ENCODE measurements around the gene PCSK1N.

PCSK1N gene

DNA sequence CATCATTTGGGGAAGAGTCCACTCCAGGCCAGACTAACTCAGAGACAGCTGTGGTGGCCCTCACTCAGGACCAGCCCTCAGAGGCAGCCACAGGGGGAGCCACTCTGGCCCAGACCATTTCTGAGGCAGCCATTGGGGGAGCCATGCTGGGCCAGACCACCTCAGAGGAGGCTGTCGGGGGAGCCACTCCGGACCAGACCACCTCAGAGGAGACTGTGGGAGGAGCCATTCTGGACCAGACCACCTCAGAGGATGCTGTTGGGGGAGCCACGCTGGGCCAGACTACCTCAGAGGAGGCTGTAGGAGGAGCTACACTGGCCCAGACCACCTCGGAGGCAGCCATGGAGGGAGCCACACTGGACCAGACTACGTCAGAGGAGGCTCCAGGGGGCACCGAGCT lies 12.4 kb downstream of the PCSK1N start:
- TF ChIP-seq EP300 (IDR thresholded peaks at IDR 0.05; ENCODE audit: borderline replicate concordance) (no peak), FOXM1 (IDR thresholded peaks at IDR 0.05; ENCODE audit: borderline replicate concordance, low read depth) (no peak), RAD21 (IDR thresholded peaks at IDR 0.05; ENCODE audit: low read depth) (no peak), NFIC (IDR thresholded peaks at IDR 0.05) (no peak), EGR1 (IDR thresholded peaks at IDR 0.05) (no peak), TAF1 (IDR thresholded peaks at IDR 0.05; ENCODE audit: low read depth) (no peak), ZBTB7A (IDR thresholded peaks at IDR 0.05; ENCODE audit: low read depth) (no peak), YY1 (IDR thresholded peaks at IDR 0.05; ENCODE audit: low read depth) (no peak)
- TF ChIP-seq, protein P1, sequence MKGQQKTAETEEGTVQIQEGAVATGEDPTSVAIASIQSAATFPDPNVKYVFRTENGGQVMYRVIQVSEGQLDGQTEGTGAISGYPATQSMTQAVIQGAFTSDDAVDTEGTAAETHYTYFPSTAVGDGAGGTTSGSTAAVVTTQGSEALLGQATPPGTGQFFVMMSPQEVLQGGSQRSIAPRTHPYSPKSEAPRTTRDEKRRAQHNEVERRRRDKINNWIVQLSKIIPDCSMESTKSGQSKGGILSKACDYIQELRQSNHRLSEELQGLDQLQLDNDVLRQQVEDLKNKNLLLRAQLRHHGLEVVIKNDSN (IDR thresholded peaks at IDR 0.05), result no peak
- TF ChIP-seq, protein P2, sequence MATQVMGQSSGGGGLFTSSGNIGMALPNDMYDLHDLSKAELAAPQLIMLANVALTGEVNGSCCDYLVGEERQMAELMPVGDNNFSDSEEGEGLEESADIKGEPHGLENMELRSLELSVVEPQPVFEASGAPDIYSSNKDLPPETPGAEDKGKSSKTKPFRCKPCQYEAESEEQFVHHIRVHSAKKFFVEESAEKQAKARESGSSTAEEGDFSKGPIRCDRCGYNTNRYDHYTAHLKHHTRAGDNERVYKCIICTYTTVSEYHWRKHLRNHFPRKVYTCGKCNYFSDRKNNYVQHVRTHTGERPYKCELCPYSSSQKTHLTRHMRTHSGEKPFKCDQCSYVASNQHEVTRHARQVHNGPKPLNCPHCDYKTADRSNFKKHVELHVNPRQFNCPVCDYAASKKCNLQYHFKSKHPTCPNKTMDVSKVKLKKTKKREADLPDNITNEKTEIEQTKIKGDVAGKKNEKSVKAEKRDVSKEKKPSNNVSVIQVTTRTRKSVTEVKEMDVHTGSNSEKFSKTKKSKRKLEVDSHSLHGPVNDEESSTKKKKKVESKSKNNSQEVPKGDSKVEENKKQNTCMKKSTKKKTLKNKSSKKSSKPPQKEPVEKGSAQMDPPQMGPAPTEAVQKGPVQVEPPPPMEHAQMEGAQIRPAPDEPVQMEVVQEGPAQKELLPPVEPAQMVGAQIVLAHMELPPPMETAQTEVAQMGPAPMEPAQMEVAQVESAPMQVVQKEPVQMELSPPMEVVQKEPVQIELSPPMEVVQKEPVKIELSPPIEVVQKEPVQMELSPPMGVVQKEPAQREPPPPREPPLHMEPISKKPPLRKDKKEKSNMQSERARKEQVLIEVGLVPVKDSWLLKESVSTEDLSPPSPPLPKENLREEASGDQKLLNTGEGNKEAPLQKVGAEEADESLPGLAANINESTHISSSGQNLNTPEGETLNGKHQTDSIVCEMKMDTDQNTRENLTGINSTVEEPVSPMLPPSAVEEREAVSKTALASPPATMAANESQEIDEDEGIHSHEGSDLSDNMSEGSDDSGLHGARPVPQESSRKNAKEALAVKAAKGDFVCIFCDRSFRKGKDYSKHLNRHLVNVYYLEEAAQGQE (IDR thresholded peaks at IDR 0.05; ENCODE audit: low read depth), result no peak

DNA sequence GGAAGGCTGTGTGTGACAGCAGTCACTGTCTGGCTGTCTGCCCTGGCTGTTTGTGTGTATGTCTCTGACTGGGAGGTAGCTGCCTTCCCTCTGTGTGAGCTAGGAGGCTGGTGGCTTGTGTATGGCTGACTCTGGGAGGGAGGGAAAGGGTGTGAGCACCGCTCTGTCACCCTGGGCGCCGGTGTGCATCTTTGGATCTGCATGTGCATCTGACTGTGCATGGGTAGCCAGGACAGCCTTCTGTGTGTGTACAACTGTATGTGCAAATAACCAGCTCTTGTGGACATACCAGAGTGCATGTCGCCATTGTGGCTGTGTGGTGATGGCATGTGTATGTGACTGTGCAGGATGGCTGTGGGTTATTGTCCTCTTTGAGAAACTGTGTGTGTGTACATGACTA lies 16.5 kb downstream of the PCSK1N start:
- TF ChIP-seq CEBPB (IDR thresholded peaks at IDR 0.05) (no peak), CREB1 (IDR thresholded peaks at IDR 0.05; ENCODE audit: low read depth) (no peak), YY1 (IDR thresholded peaks at IDR 0.05; ENCODE audit: low read depth) (no peak), TEAD4 (IDR thresholded peaks at IDR 0.05) (no peak)
- TF ChIP-seq, protein P3, sequence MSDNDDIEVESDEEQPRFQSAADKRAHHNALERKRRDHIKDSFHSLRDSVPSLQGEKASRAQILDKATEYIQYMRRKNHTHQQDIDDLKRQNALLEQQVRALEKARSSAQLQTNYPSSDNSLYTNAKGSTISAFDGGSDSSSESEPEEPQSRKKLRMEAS (IDR thresholded peaks at IDR 0.05), result no peak
- TF ChIP-seq, protein P1 (IDR thresholded peaks at IDR 0.05), result no peak

DNA sequence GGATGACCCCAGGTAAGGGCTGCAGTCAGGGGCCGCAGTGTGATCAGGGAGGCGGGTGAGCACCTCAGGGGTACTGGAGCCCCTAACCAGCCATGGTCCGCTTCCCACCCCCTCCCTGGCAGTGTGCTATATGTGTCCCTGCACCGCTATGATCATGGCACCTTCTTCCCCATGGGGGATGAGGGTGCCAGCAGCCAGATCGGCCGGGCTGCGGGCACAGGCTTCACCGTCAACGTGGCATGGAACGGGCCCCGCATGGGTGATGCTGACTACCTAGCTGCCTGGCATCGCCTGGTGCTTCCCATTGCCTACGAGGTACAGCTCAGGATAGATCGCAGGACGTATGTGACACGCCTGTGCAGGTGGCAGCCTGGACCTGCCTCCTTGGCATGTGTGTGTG lies 17.3 kb downstream of the PCSK1N start:
- TF ChIP-seq EGR1 (IDR thresholded peaks at IDR 0.05) (no peak), TCF12 (IDR thresholded peaks at IDR 0.05; ENCODE audit: low read depth) (no peak), ZBTB7A (IDR thresholded peaks at IDR 0.05; ENCODE audit: low read depth) (no peak), EP300 (IDR thresholded peaks at IDR 0.05; ENCODE audit: borderline replicate concordance) (no peak), NFIC (IDR thresholded peaks at IDR 0.05) (no peak), RAD21 (IDR thresholded peaks at IDR 0.05; ENCODE audit: low read depth) (no peak), CEBPB (IDR thresholded peaks at IDR 0.05) (no peak), FOXM1 (IDR thresholded peaks at IDR 0.05; ENCODE audit: borderline replicate concordance, low read depth) (no peak), YY1 (IDR thresholded peaks at IDR 0.05; ENCODE audit: low read depth) (no peak)
- TF ChIP-seq, protein P2 (IDR thresholded peaks at IDR 0.05; ENCODE audit: low read depth), result no peak
- TF ChIP-seq, protein P3 (IDR thresholded peaks at IDR 0.05), result no peak

DNA sequence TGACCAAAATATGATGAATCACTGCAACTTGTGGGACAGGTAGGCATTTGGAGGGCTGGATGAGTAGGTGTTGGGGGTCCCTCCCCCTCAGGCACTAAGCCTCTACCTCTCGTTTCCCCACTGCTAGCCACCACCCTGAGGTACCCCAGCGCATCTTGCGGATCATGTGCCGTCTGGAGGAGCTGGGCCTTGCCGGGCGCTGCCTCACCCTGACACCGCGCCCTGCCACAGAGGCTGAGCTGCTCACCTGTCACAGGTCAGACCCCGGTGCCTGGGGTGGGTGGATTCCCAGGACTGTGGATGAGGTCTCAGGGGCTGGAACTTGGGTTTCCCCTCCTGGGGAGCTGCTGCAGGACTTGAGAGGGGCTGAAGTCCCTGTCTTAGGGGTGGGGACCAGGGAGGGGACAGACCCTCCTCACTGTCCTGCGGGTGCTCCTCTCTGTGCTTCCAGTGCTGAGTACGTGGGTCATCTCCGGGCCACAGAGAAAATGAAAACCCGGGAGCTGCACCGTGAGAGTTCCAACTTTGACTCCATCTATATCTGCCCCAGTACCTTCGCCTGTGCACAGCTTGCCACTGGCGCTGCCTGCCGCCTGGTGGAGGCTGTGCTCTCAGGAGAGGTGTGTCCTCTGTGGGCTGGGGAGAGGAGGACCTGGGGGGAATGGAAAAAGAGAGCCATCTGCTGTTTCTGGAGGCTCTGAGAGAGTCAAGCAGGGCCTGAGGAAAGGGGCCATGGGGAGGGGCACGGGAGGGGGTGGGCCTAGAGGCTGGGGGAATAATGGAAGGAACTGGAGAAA lies 19.2 kb downstream of the PCSK1N start:
- TF ChIP-seq EGR1 (IDR thresholded peaks at IDR 0.05) (no peak), EP300 (IDR thresholded peaks at IDR 0.05; ENCODE audit: borderline replicate concordance) (no peak), CREB1 (IDR thresholded peaks at IDR 0.05; ENCODE audit: low read depth) (no peak), TAF1 (IDR thresholded peaks at IDR 0.05; ENCODE audit: low read depth) (no peak), YY1 (IDR thresholded peaks at IDR 0.05; ENCODE audit: low read depth) (no peak), TEAD4 (IDR thresholded peaks at IDR 0.05) (no peak), TCF12 (IDR thresholded peaks at IDR 0.05; ENCODE audit: low read depth) (no peak), CEBPB (IDR thresholded peaks at IDR 0.05) (no peak), ZBTB7A (IDR thresholded peaks at IDR 0.05; ENCODE audit: low read depth) (no peak), RAD21 (IDR thresholded peaks at IDR 0.05; ENCODE audit: low read depth) (no peak), NFIC (IDR thresholded peaks at IDR 0.05) (no peak), FOXM1 (IDR thresholded peaks at IDR 0.05; ENCODE audit: borderline replicate concordance, low read depth) (no peak)
- TF ChIP-seq, protein P2 (IDR thresholded peaks at IDR 0.05; ENCODE audit: low read depth), result no peak
- TF ChIP-seq, protein P3 (IDR thresholded peaks at IDR 0.05), result no peak
- TF ChIP-seq, protein P1 (IDR thresholded peaks at IDR 0.05), result no peak

Measured in Ishikawa (cell line).